Psoas muscle (tissue), 8 donors: ENCODE results near the gene TUBGCP6. TPM values are rescaled to one million over a fixed set of nuclear protein-coding genes. Genes with fewer than 3 reads are reported as not detected.

ENCODE experiments used
- ATAC-seq, 4 donors: fragments of 200-7000 bp; cut with Tn5 transposase; one replicate each; pipeline ENCODE4 v1.9.1; 2020; ENCODE audit warnings: moderate library complexity in 3 of 4, mild to moderate bottlenecking in 2 of 4
- DNase-seq, 2 donors: peaks; one replicate each; pipeline ENCODE4 v3.0.0-alpha.2; 2020
- H3K27ac ChIP-seq: fragments of 200-600 bp; one replicate; pipeline ENCODE4 v1.8.0; 2022
- H3K27me3 ChIP-seq, 3 donors: fragments of 200-600 bp in 1 of 3; one replicate each; pipeline versions ENCODE4 v1.6.1 to v1.8.0; 2013 to 2022; ENCODE audit warnings: low read length in 2 of 3, mild to moderate bottlenecking in 2 of 3, moderate library complexity in 1 of 3; ENCODE audit not compliant: insufficient read depth in 3 of 3
- H3K36me3 ChIP-seq, 2 donors: fragments of 200-600 bp in 1 of 2; one replicate each; pipeline versions ENCODE4 v1.6.1 to v1.8.0; 2013 to 2022; ENCODE audit warnings: low read depth in 1 of 2, mild to moderate bottlenecking in 1 of 2, moderate library complexity in 1 of 2; ENCODE audit not compliant: insufficient read depth in 1 of 2
- H3K4me1 ChIP-seq: fragments of 200-600 bp; one replicate; pipeline ENCODE4 v1.8.0; 2022
- H3K4me3 ChIP-seq: fragments of 200-600 bp; one replicate; pipeline ENCODE4 v1.8.0; 2022; ENCODE audit warnings: mild to moderate bottlenecking
- H3K9me3 ChIP-seq: fragments of 200-600 bp; one replicate; pipeline ENCODE4 v1.8.0; 2022
- CTCF ChIP-seq: fragments of 200-600 bp; IDR thresholded peaks from one replicate; pipeline ENCODE4 v1.8.0; 2022; ENCODE audit warnings: antibody characterized with exemption
- WGBS, 3 donors: extraction: QIAGEN DNeasy Blood & Tissue Kit; methylation state at CpG; one replicate each; pipeline versions ENCODE4 v1.1.6 to v1.1.7; 2013; 5-methylcytosine and 5-hydroxymethylcytosine counted together
- intact Hi-C, 2 donors: fragments of 100-400 bp; cut with DNase I; formaldehyde crosslinking; loops; one replicate each; pipeline versions ENCODE4 v1.11.0 to v1.14.2; 2022
- polyA plus RNA-seq, 3 donors: library from polyadenylated mRNA; stranded (reverse); fragments of 200-250 nt; gene quantifications; one replicate each; pipeline ENCODE4 v1.2.3, GENCODE V29; 2013
- total RNA-seq, 4 donors: library from RNA; stranded (reverse); fragmentation: NEBNext Ultra II Directional in 2 of 4; extraction: Animal tissue kit (Norgen Biotek cat#: 25700) in 2 of 4; gene quantifications; one replicate each; pipeline versions ENCODE4 v1.2.1 to v1.2.4, GENCODE V29; 2021 to 2023
- donor health status: healthy with polysubstance abuse.
- donor health status: DM: no; HTN: no; CAD: no; lungs with moderate emphysema.
- donor health status: Bipolar disorder and iron deficiency.
- donor health status: healthy.
- donor health status: DM: yes; HTN: yes; CAD: no.
- donor health status: DM: no; HTN: no; CAD: no.
- donor health status: DM: no; HTN: no; CAD: no.
- donor health status: DM: yes; HTN: yes; CAD: no.

TUBGCP6 gene
- total and polyA plus RNA-seq, 7 donors, result 9.5 to 21.8 (median 18.0) TPM

DNA sequence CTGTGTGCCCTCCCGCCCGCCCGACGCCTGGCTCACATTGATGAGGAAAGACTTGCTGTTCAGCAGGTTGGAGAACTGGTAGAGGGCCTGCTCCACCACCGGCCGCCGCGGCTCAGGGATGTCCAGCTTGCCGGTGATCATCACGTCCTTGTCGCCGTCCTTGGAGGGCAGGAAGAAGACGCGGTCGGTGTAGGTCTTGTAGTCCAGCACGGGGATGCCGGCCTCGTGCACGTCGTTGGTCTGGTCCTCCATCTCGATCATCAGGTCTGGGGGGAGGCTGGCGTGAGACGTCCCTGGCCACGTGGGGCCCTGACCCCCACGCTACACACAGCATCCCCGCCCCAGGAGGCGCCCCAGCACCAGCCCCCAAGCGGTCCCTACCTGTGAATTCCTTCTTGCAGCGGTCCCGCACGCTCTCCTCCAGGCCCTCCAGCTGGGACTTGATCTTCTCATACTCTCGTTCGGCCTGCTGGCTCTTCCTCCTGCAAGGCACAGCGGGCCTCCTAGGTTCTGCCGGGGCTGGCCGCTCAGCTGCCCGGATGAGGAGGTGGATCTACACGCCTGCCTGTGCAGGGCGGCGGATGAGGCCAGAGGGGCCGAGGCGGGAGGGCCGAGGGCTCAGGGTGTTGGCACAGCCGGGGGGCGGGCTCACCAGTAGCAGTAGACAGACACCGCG lies 36.0 kb upstream of the TUBGCP6 start:
- no peaks in the 10 kb centered on the region for H3K9me3 ChIP-seq
- H3K27me3 ChIP-seq, result peaks cover 0 to 3% (median 0%) of the 10 kb centered on the region in 3 donors
- H3K36me3 ChIP-seq, result peaks cover 0 to 75% of the 10 kb centered on the region in 2 donors
- no peak overlapping the region for H3K27ac ChIP-seq
- H3K4me3 ChIP-seq, result no peak overlapping the region
- intact Hi-C loops, result no loop called here
- WGBS, 3 donors, result 95 to 96% (median 96%) methylated on average over 46 to 47 of the region's 47 CpGs
- ATAC-seq, result no peak
- DNase-seq, result no peak
- no peaks in the 10 kb centered on the region for H3K4me1 ChIP-seq
- TF ChIP-seq CTCF, result no peak

- intact Hi-C loops, result no loop called here
- no peaks in the 10 kb centered on the region for H3K9me3 ChIP-seq
- DNase-seq (no peak), ATAC-seq (no peak)
- TF ChIP-seq CTCF, result no peak
- H3K4me3 ChIP-seq, result no peak overlapping the region
- H3K4me1 ChIP-seq, result no peaks in the 10 kb centered on the region
- no peak overlapping the region for H3K27ac ChIP-seq
- H3K36me3 ChIP-seq, result peaks cover 0 to 77% of the 10 kb centered on the region in 2 donors
- WGBS, 3 donors, result 93 to 97% (median 95%) methylated on average over 37 to 38 of the region's 38 CpGs
- peaks cover 0 to 3% (median 0%) of the 10 kb centered on the region in 3 donors for H3K27me3 ChIP-seq
Observed at GRCh38 chr22:50280022-50280707, 35.3 kb upstream of the TUBGCP6 start.

GRCh38 chr22:50278956-50279619 lies 34.3 kb upstream of the TUBGCP6 start:
- ATAC-seq (no peak), DNase-seq (no peak)
- Histone ChIP-seq H3K27me3 (peaks cover 0 to 3% (median 0%) of the 10 kb centered on the region in 3 donors), H3K9me3 (no peaks in the 10 kb centered on the region), H3K36me3 (peaks cover 0 to 75% of the 10 kb centered on the region in 2 donors), H3K4me3 (no peak overlapping the region), H3K4me1 (peaks cover 1% of the 10 kb centered on the region), H3K27ac (no peak overlapping the region)
- TF ChIP-seq CTCF, result no peak
- whole genome bisulfite sequencing, 3 donors, result 91 to 93% (median 92%) methylated on average over 28 to 30 of the region's 30 CpGs
- intact Hi-C loops, result no loop called here

DNA sequence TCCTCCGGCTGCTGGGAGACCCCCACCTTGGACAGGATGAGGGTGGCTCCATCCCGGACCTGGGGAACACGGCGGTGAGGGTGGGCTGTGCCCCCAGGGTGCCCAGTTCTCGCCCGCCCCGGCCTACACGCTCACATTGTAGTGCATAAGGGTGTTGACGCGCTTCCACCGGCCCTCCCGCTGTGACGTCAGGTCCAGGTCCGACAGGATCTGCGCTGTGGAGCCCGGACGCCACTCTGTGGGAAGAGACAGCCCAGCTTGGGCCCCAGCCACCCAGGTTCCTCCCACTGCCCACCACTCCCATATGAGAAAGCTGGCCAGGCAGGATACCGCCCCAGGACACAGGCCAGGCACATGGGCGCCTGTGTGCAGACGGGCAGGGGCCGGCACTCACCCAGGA lies 33.6 kb upstream of the TUBGCP6 start:
- H3K4me1 ChIP-seq, result peaks cover 4% of the 10 kb centered on the region
- intact Hi-C loops, result no loop called here
- no peak for ATAC-seq

More for the DNA sequence above, 33.6 kb upstream of the TUBGCP6 start:
- Histone ChIP-seq H3K9me3 (no peaks in the 10 kb centered on the region), H3K27me3 (peaks cover 0 to 3% (median 0%) of the 10 kb centered on the region in 3 donors), H3K4me3 (no peak overlapping the region), H3K36me3 (peaks cover 0 to 73% of the 10 kb centered on the region in 2 donors), H3K27ac (no peak overlapping the region)
- TF ChIP-seq CTCF, result no peak
- no peak for DNase-seq
- WGBS, 3 donors, result 92 to 93% (median 93%) methylated on average over 20 to 21 of the region's 21 CpGs
